ENCODE results near the gene NF1. TPM values are rescaled to one million over a fixed set of nuclear protein-coding genes. Genes with fewer than 3 reads are reported as not detected.

Gene NF1
- total and polyA plus RNA-seq, 2 of the 13 experiments (the other 11 are each of a cell fraction or from before 2014, with no cell fraction given), result 21.5 to 26.5 TPM

DNA sequence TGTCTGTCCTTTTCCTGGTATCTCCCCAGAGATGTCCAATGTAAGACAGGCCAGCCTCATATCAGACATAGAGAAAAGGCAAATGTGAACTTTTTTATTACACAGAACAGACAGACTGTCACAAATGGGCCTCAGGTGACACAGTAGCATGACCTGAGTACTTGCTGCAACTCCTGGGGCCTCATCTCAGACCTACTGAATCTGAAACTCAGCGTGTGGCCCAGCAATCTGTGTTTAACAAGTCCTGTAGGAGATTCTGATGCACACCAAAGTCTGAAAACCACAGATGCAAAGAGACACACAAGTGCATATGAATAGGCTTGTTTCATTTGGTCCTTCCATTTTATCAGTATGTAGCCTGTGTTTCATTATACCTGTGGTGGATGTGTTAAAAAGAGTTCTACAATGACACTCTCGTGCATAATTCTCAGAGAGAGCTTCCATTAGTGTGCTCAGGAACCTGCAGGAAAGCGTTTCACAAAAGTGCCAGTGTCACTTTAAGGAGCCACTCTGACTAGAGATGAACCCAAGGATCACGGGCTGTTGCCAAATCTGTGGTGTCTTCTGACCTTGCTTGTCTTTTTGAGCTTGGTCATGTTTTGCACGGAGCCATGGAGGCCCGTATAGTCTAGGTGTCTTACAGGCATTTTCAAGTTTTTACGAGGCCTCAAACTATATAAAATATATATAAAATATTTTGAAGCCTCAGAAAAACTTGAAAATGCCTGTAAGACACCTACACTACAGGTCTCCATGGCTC is 33.8 kb upstream of the NF1 start (continued):
- no peak for TF ChIP-seq MTA3 (CRISPR knock-in tag; IDR thresholded peaks at IDR 0.05)
- TF ChIP-seq THYN1 (CRISPR knock-in tag; IDR thresholded peaks at IDR 0.05; ENCODE audit: borderline replicate concordance, low read depth), result no peak
- TF ChIP-seq YEATS4 (CRISPR knock-in tag; IDR thresholded peaks at IDR 0.05; ENCODE audit: borderline replicate concordance), result no peak

DNA sequence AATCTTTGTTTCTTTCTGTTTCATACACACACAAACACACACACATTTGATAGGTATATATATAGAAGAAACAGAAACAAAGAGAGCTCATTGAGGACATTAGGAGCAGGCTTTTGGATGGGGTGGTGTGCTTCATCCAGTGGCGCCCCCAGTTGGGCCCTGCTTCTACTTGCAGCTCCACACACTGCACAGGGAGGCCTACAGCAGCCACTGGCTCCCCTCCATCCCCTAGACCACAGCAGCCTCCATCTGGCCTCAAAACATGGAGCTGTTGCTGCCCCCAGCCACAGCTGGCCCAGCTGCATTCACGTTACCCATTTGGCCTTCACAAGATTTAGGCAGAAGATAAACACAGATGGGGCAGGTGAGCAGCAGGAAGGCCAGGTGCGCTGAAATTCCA is 33.1 kb upstream of the NF1 start:
- POLR2A ChIA-PET, result no interaction called here
- Histone ChIP-seq H2AFZ (ENCODE audit: low read length) (no peak overlapping the region), H3K27me3 (ENCODE audit: control insufficient read depth in 1 of 2, insufficient read depth in 2 of 2, low read length in 2 of 2) (no peaks in the 10 kb centered on the region; a peak in 2 of 5 replicates), H3K4me2 (ENCODE audit: low read depth, low read length) (peak overlapping the region; percentile 48; the same call in 1 of the 2 replicates), H3K27ac (ENCODE audit: extremely low read length, insufficient read depth, low read length) (no peak overlapping the region), H3K79me2 (ENCODE audit: insufficient read depth, low read length) (no peaks in the 10 kb centered on the region), H4K20me1 (ENCODE audit: insufficient read depth, low read length) (no peaks in the 10 kb centered on the region), H3K4me1 (ENCODE audit: insufficient read depth, low read length) (no peaks in the 10 kb centered on the region), H3K9ac (ENCODE audit: insufficient read depth, low read depth, low read length) (no peak overlapping the region), H3K9me3 (ENCODE audit: low read length) (no peaks in the 10 kb centered on the region), H3K36me3 (replicated peaks in 1 of 2; ENCODE audit: control insufficient read depth in 1 of 2, insufficient read depth in 2 of 2, low read length in 2 of 2) (no peaks in the 10 kb centered on the region), H3K4me3 (replicated peaks in 1 of 3; ENCODE audit: insufficient read depth in 1 of 3, low read depth in 2 of 3, low read length in 3 of 3) (no peak overlapping the region; a peak in 1 of 6 replicates)
- TF ChIP-seq, protein P1, sequence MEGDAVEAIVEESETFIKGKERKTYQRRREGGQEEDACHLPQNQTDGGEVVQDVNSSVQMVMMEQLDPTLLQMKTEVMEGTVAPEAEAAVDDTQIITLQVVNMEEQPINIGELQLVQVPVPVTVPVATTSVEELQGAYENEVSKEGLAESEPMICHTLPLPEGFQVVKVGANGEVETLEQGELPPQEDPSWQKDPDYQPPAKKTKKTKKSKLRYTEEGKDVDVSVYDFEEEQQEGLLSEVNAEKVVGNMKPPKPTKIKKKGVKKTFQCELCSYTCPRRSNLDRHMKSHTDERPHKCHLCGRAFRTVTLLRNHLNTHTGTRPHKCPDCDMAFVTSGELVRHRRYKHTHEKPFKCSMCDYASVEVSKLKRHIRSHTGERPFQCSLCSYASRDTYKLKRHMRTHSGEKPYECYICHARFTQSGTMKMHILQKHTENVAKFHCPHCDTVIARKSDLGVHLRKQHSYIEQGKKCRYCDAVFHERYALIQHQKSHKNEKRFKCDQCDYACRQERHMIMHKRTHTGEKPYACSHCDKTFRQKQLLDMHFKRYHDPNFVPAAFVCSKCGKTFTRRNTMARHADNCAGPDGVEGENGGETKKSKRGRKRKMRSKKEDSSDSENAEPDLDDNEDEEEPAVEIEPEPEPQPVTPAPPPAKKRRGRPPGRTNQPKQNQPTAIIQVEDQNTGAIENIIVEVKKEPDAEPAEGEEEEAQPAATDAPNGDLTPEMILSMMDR (CRISPR knock-in tag; IDR thresholded peaks at IDR 0.05), result peak; percentile 14; the same call in 1 of the 2 replicates
- TF ChIP-seq ZNF282 (IDR thresholded peaks at IDR 0.05; ENCODE audit: partially characterized antibody) (no peak), STAG1 (CRISPR knock-in tag; IDR thresholded peaks at IDR 0.05) (peak; percentile 13; the same call in 1 of the 2 replicates), EP300 (IDR thresholded peaks at IDR 0.05; ENCODE audit: low read depth in 2 of 2, low read length in 2 of 2) (no peak), EP300 (CRISPR knock-in tag; IDR thresholded peaks at IDR 0.05; ENCODE audit: borderline replicate concordance) (no peak)
- no TSS peak for BruUV-seq (replicated peaks)
- CTCF ChIA-PET (ENCODE audit: low intra/inter-chr PET ratio, low total read pairs), result no interaction called here
- FAIRE-seq, result no peak
- no peak for DNase-seq (ENCODE audit: low spot score)
- intact Hi-C loops (cut with micrococcal nuclease; ENCODE audit: unreplicated experiment), result no loop called here
- peak; percentile 57 for ATAC-seq
- in situ Hi-C loops (cut with HindIII; ENCODE audit: extremely low pct_ligation_motif_present, low pct_unique_long_range_greater_than_20kb), result no loop called here
- 31% methylated on average over 3 of the region's 3 CpGs for WGBS (ENCODE audit: low lambda C conversion rate)
